WTC11 (cell line): ENCODE results near the gene IGFN1. TPM values are rescaled to one million over a fixed set of nuclear protein-coding genes. Genes with fewer than 3 reads are reported as not detected.

Experiments
- ATAC-seq: fragments of 200-7000 bp; cut with Tn5 transposase; 2 replicates; pipeline ENCODE4 v1.10.0; 2021; ENCODE audit warnings: mild to moderate bottlenecking, moderate library complexity
- CTCF ChIA-PET: fragments of 300-600 bp; sonication (Branson Sonifier 250); formaldehyde crosslinking; loops from one replicate; lab custom pipeline; 2021; ENCODE audit warnings: antibody characterized with exemption; lab: Charles Lee
- POLR2A ChIA-PET: fragments of 350-600 bp; sonication (Branson Sonifier 250); formaldehyde crosslinking; loops from one replicate; lab custom pipeline; 2021; ENCODE audit warnings: antibody characterized with exemption; lab: Charles Lee
- DNase-seq: peaks from one replicate; pipeline ENCODE4 v3.0.0; 2021; ENCODE audit warnings: low spot score
- H3K27ac Mint-ChIP-seq: 2 replicates; pipeline ENCODE4 v1.8.0; 2021; ENCODE audit warnings: mixed read lengths
- H3K27me3 Mint-ChIP-seq: 2 replicates; pipeline ENCODE4 v1.8.0; 2021; ENCODE audit warnings: low read depth, mild to moderate bottlenecking, moderate library complexity, mixed read lengths
- H3K36me3 Mint-ChIP-seq: 2 replicates; pipeline ENCODE4 v1.8.0; 2021; ENCODE audit warnings: mixed read lengths
- H3K4me1 Mint-ChIP-seq: 2 replicates; pipeline ENCODE4 v1.8.0; 2022; ENCODE audit warnings: mixed read lengths
- H3K4me3 Mint-ChIP-seq: 2 replicates; pipeline ENCODE4 v1.8.0; 2021; ENCODE audit warnings: mild to moderate bottlenecking, moderate library complexity, mixed read lengths
- H3K9me3 Mint-ChIP-seq: 2 replicates; pipeline ENCODE4 v1.8.0; 2021; ENCODE audit warnings: mixed read lengths
- CTCF ChIP-seq: fragments of 200-600 bp; IDR thresholded peaks from 2 replicates; pipeline ENCODE4 v1.8.0; 2022; ENCODE audit warnings: antibody characterized with exemption
- E2F5 ChIP-seq: sonication (generic); formaldehyde crosslinking; IDR thresholded peaks from 2 replicates; pipeline ENCODE4 v1.8.1; 2022; ENCODE audit warnings: mild to moderate bottlenecking, moderate library complexity, missing genetic modification reagents
- ELF4 ChIP-seq: sonication (generic); formaldehyde crosslinking; IDR thresholded peaks from 2 replicates; pipeline ENCODE4 v1.8.1; 2022; ENCODE audit warnings: low read depth, mild to moderate bottlenecking, moderate library complexity, missing genetic modification reagents
- GABPB1 ChIP-seq: sonication (generic); formaldehyde crosslinking; IDR thresholded peaks from 2 replicates; pipeline ENCODE4 v1.8.1; 2023; ENCODE audit warnings: mild to moderate bottlenecking, missing genetic modification reagents
- HMGA2 ChIP-seq: fragments of 250-450 bp; sonication (Bioruptor Pico); IDR thresholded peaks from 2 replicates; pipeline ENCODE4 v1.4.0; 2021; ENCODE audit warnings: mild to moderate bottlenecking, moderate library complexity
- JAZF1 ChIP-seq: fragments of 250-450 bp; sonication (Bioruptor Pico); IDR thresholded peaks from 2 replicates; pipeline ENCODE4 v1.9.0; 2021; ENCODE audit warnings: moderate library complexity, mild to moderate bottlenecking, inconsistent platforms
- JUN ChIP-seq: sonication (generic); formaldehyde crosslinking; IDR thresholded peaks from 2 replicates; pipeline ENCODE4 v1.8.0; 2023; ENCODE audit warnings: mild to moderate bottlenecking, missing genetic modification reagents
- MXD4 ChIP-seq: fragments of 250-450 bp; sonication (Bioruptor Pico); IDR thresholded peaks from 2 replicates; pipeline ENCODE4 v1.8.0; 2021; ENCODE audit warnings: mild to moderate bottlenecking, moderate library complexity, borderline replicate concordance
- NFE2L1 ChIP-seq: sonication (generic); formaldehyde crosslinking; IDR thresholded peaks from 2 replicates; pipeline ENCODE4 v1.8.1; 2023; ENCODE audit warnings: missing genetic modification reagents
- RELA ChIP-seq: sonication (generic); formaldehyde crosslinking; IDR thresholded peaks from 2 replicates; pipeline ENCODE4 v1.8.1; 2022; ENCODE audit warnings: missing genetic modification reagents, mild to moderate bottlenecking, borderline replicate concordance
- STAT6 ChIP-seq: sonication (generic); formaldehyde crosslinking; conservative IDR thresholded peaks from 2 replicates; pipeline ENCODE4 v1.8.1; 2023; ENCODE audit warnings: mild to moderate bottlenecking, low read depth, missing genetic modification reagents, moderate library complexity
- ZNF121 ChIP-seq: sonication (generic); formaldehyde crosslinking; IDR thresholded peaks from 2 replicates; pipeline ENCODE4 v1.8.0; 2023; ENCODE audit warnings: missing genetic modification reagents
- ZNF138 ChIP-seq: sonication (generic); formaldehyde crosslinking; conservative IDR thresholded peaks from 2 replicates; pipeline ENCODE4 v1.8.1; 2022; ENCODE audit warnings: mild to moderate bottlenecking, moderate library complexity, missing genetic modification reagents
- ZNF219 ChIP-seq: sonication (generic); formaldehyde crosslinking; IDR thresholded peaks from 2 replicates; pipeline ENCODE4 v1.8.0; 2023; ENCODE audit warnings: missing genetic modification reagents, mild to moderate bottlenecking, borderline replicate concordance
- ZNF396 ChIP-seq: fragments of 250-450 bp; sonication (Bioruptor Pico); IDR thresholded peaks from 2 replicates; pipeline ENCODE4 v1.8.0; 2021; ENCODE audit warnings: mild to moderate bottlenecking, moderate library complexity, borderline replicate concordance
- ZNF425 ChIP-seq: fragments of 250-450 bp; sonication (Bioruptor Pico); conservative IDR thresholded peaks from 2 replicates; pipeline ENCODE4 v1.9.0; 2021; ENCODE audit warnings: mild to moderate bottlenecking
- ZNF512 ChIP-seq: sonication (generic); formaldehyde crosslinking; IDR thresholded peaks from 2 replicates; pipeline ENCODE4 v1.8.1; 2022; ENCODE audit warnings: missing genetic modification reagents, borderline replicate concordance
- total RNA-seq: library from RNA; stranded (reverse); gene quantifications from 3 replicates; pipeline ENCODE4 v1.2.3, GENCODE V29; 2021
- TF ChIP-seq, protein P1 (sequence below): fragments of 250-450 bp; sonication (Bioruptor Pico); IDR thresholded peaks from 2 replicates; pipeline ENCODE4 v2.1.2; 2022; ENCODE audit warnings: mild to moderate bottlenecking, moderate library complexity
- TF ChIP-seq, protein P2 (sequence below): sonication (generic); formaldehyde crosslinking; IDR thresholded peaks from 2 replicates; pipeline ENCODE4 v1.8.1; 2023; ENCODE audit warnings: mild to moderate bottlenecking, missing genetic modification reagents

IGFN1 gene
- total RNA-seq, 1 experiment from 2014 or later, result 0.11 TPM

DNA sequence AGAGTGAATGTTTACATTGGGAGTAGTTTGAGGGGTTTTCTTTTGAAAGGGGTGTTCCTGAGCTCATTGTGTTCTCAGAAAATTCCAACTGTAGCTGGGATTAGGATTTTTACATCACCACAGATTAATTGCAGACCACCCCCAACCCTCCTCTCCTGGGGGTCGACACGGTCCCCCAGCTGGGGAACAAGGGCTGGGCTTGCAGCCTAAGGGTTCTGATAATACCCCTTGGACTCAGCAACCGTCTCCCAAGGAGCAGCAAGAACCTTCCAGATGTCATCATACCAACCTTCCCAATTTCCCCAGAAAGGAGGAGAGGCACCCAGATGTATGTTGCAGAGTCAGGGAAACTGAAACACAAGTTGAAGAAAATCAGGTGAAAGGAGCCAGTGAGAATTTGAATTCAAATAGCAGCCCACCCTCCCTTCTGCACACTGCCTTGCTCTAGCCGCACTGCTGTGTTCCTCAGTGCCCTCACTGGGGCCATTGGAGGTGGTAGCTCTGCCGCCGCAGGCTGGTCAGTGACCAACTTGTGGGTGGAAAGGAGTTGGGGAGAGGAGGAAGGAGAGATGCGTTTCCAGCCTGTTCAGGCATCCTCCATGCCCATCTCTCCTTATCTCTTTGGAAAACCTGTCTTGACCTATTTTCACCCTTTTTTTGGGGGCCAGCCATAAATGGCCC, 14.7 kb upstream of the IGFN1 start (continued):
- TF ChIP-seq HMGA2 (CRISPR knock-in tag) (no peak), RELA (CRISPR knock-in tag) (no peak), MXD4 (CRISPR knock-in tag) (no peak), ZNF425 (CRISPR knock-in tag) (no peak), E2F5 (no peak)

DNA sequence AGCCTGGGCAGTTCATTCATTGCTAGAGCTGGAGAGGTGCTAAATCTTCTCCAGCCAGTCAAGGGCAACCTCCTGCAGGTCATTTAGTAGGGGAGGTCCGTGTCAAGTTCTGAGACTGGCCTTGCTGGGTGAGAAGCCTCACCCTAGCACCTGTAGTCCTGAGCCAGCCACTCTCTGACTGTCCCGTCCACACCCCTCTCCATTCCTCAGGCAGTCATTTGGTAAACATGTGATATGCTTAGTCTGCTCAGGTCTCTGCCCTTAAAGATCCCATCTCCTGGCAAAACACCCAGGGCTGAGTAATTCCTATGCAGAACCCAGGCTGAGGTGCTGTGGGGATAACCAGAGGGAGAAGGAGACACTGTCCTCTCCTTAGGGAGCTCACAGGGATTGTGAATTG, 13.7 kb upstream of the IGFN1 start:
- ChIA-PET POLR2A (no interaction called here), CTCF (no interaction called here)
- no peak overlapping the region for H3K27ac Mint-ChIP-seq
- peaks cover 22% of the 10 kb centered on the region for H3K27me3 Mint-ChIP-seq
- ATAC-seq (no peak), DNase-seq (no peak)
- peaks cover 11% of the 10 kb centered on the region for H3K4me1 Mint-ChIP-seq
- no peak overlapping the region for H3K4me3 Mint-ChIP-seq
- H3K9me3 Mint-ChIP-seq, result peaks cover 15% of the 10 kb centered on the region
- peaks cover 6% of the 10 kb centered on the region for H3K36me3 Mint-ChIP-seq
- TF ChIP-seq ZNF512 (CRISPR knock-in tag) (no peak), JUN (CRISPR knock-in tag) (no peak), CTCF (no peak), ZNF121 (CRISPR knock-in tag) (no peak), ZNF138 (no peak), STAT6 (CRISPR knock-in tag) (no peak), RELA (CRISPR knock-in tag) (no peak), ELF4 (no peak), GABPB1 (CRISPR knock-in tag) (no peak), HMGA2 (CRISPR knock-in tag) (no peak), NFE2L1 (no peak), JAZF1 (CRISPR knock-in tag) (no peak), ZNF219 (CRISPR knock-in tag) (no peak), ZNF396 (CRISPR knock-in tag) (no peak)
- TF ChIP-seq, protein P1, sequence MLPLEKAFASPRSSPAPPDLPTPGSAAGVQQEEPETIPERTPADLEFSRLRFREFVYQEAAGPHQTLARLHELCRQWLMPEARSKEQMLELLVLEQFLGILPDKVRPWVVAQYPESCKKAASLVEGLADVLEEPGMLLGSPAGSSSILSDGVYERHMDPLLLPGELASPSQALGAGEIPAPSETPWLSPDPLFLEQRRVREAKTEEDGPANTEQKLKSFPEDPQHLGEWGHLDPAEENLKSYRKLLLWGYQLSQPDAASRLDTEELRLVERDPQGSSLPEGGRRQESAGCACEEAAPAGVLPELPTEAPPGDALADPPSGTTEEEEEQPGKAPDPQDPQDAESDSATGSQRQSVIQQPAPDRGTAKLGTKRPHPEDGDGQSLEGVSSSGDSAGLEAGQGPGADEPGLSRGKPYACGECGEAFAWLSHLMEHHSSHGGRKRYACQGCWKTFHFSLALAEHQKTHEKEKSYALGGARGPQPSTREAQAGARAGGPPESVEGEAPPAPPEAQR (CRISPR knock-in tag), result no peak
- TF ChIP-seq, protein P2, sequence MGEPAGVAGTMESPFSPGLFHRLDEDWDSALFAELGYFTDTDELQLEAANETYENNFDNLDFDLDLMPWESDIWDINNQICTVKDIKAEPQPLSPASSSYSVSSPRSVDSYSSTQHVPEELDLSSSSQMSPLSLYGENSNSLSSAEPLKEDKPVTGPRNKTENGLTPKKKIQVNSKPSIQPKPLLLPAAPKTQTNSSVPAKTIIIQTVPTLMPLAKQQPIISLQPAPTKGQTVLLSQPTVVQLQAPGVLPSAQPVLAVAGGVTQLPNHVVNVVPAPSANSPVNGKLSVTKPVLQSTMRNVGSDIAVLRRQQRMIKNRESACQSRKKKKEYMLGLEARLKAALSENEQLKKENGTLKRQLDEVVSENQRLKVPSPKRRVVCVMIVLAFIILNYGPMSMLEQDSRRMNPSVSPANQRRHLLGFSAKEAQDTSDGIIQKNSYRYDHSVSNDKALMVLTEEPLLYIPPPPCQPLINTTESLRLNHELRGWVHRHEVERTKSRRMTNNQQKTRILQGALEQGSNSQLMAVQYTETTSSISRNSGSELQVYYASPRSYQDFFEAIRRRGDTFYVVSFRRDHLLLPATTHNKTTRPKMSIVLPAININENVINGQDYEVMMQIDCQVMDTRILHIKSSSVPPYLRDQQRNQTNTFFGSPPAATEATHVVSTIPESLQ (CRISPR knock-in tag), result no peak
